Stomach (tissue), 19 donors: ENCODE data around the gene PRKAA1. TPM values are rescaled to one million over a fixed set of nuclear protein-coding genes. Genes with fewer than 3 reads are reported as not detected.
A peak's percentile ranks its signal among the peaks of the same experiment; 100 is the strongest.

Experiments used
- DNase-seq, 2 donors: peaks; one replicate each; pipeline versions ENCODE4 v3.0.0 to v3.0.0-alpha.2; 2013 to 2019
- H3K27ac ChIP-seq, 5 donors: fragments of 200-600 bp in 4 of 5; sonication (generic) in 4 of 5; one replicate each; pipeline ENCODE4 v1.5.1; 2013 to 2019; ENCODE audit warnings: mild to moderate bottlenecking in 1 of 5, moderate library complexity in 1 of 5
- H3K27me3 ChIP-seq, 3 donors: fragments of 200-600 bp; sonication (generic); one replicate each; pipeline ENCODE4 v1.5.1; 2017 to 2019; ENCODE audit warnings: mixed run types in 1 of 3
- H3K36me3 ChIP-seq, 4 donors: fragments of 200-600 bp; sonication (generic); 1 replicate in 3 of 4; 2 replicates in 1 of 4; pipeline ENCODE4 v1.5.1; 2016 to 2019
- H3K4me1 ChIP-seq, 4 donors: fragments of 200-600 bp; sonication (generic); one replicate each; pipeline ENCODE4 v1.5.1; 2016 to 2019
- H3K4me3 ChIP-seq, 4 donors: fragments of 200-600 bp; sonication (generic) in 3 of 4; one replicate each; pipeline ENCODE4 v1.5.1; 2016 to 2019; ENCODE audit warnings: mild to moderate bottlenecking in 1 of 4
- H3K9me3 ChIP-seq, 4 donors: fragments of 200-600 bp; sonication (generic); one replicate each; pipeline ENCODE4 v1.5.1; 2016 to 2019
- CTCF ChIP-seq, 7 experiments: fragments of 450-650 bp in 4 of 7; fragments of 200-600 bp in 3 of 7; sonication (generic) in 3 of 7; IDR thresholded peaks; one replicate each; pipeline ENCODE4 v1.5.1; 2016 to 2019; ENCODE audit warnings: antibody characterized with exemption in 7 of 7, control low read depth in 2 of 7, mild to moderate bottlenecking in 1 of 7
- EP300 ChIP-seq: sonication (generic); formaldehyde crosslinking; IDR thresholded peaks from one replicate; pipeline ENCODE4 v1.6.1; 2017; ENCODE audit warnings: antibody characterized with exemption
- POLR2A ChIP-seq, 4 donors: fragments of 450-650 bp; IDR thresholded peaks; one replicate each; pipeline ENCODE4 v1.6.1; 2016; ENCODE audit warnings: antibody characterized with exemption in 4 of 4, control low read depth in 2 of 4, mild to moderate bottlenecking in 1 of 4, moderate library complexity in 1 of 4
- POLR2AphosphoS5 ChIP-seq, 3 donors: sonication (generic); formaldehyde crosslinking; IDR thresholded peaks; one replicate each; pipeline ENCODE4 v1.6.1; 2016; ENCODE audit warnings: antibody characterized with exemption in 3 of 3
- WGBS, 5 donors: extraction: QIAGEN DNeasy Blood & Tissue Kit in 3 of 5; methylation state at CpG; one replicate each; pipeline versions ENCODE4 v1.1.5 to v1.1.7; 2013 to 2018; 5-methylcytosine and 5-hydroxymethylcytosine counted together
- intact Hi-C: fragments of 100-400 bp; cut with DNase I; formaldehyde crosslinking; loops from one replicate; pipeline ENCODE4 v1.15.1; 2023; ENCODE audit warnings: low total_unique reads
- long read RNA-seq, 10 donors: transcript quantifications; one replicate each; lab custom pipeline, GENCODE V29; 2026
- polyA plus RNA-seq, 3 donors: library from polyadenylated mRNA; stranded (reverse); fragments of 200-250 nt; gene quantifications; one replicate each; pipeline ENCODE4 v1.2.3, GENCODE V29; 2013
- total RNA-seq, 5 donors: library from RNA; depleted of rRNA; stranded (reverse); fragments of >200 nt; gene quantifications; one replicate each; pipeline versions ENCODE4 v1.1.0 to v1.2.3, GENCODE V29; 2014 to 2016
- donor health status: healthy with polysubstance abuse.
- donor health status: Bipolar disorder and iron deficiency.
- donor health status: healthy.

Gene PRKAA1
- total RNA-seq = 100 to 1,000 TPM in 2 of 5 donors, 10 to 100 TPM in 3; 31.9 to 170 (median 85.8) TPM
- polyA plus RNA-seq = 10 to 100 TPM; 17.8 to 23.7 (median 20.1) TPM
- long read RNA-seq, donor 1, full-length matches to known transcripts = 7 of 12 reads
- long read RNA-seq, donor 1, partial matches to known transcripts = 5 of 12 reads
- long read RNA-seq, donor 1, other reads (novel, unspliced or antisense) = 0 of 12 reads
- long read RNA-seq, donor 2, full-length matches to known transcripts = 18 of 18 reads
- long read RNA-seq, donor 2, partial matches to known transcripts = 0 of 18 reads
- long read RNA-seq, donor 2, other reads (novel, unspliced or antisense) = 0 of 18 reads
- long read RNA-seq, donor 3, full-length matches to known transcripts = 11 of 11 reads
- long read RNA-seq, donor 3, partial matches to known transcripts = 0 of 11 reads
- long read RNA-seq, donor 3, other reads (novel, unspliced or antisense) = 0 of 11 reads
- long read RNA-seq, donor 4, full-length matches to known transcripts = 1 of 1 reads
- long read RNA-seq, donor 4, partial matches to known transcripts = 0 of 1 reads
- long read RNA-seq, donor 4, other reads (novel, unspliced or antisense) = 0 of 1 reads
- long read RNA-seq, donor 5, full-length matches to known transcripts = 5 of 5 reads
- long read RNA-seq, donor 5, partial matches to known transcripts = 0 of 5 reads
- long read RNA-seq, donor 5, other reads (novel, unspliced or antisense) = 0 of 5 reads
- long read RNA-seq, donor 6, full-length matches to known transcripts = 34 of 39 reads
- long read RNA-seq, donor 6, partial matches to known transcripts = 5 of 39 reads
- long read RNA-seq, donor 6, other reads (novel, unspliced or antisense) = 0 of 39 reads
- long read RNA-seq, donor 7, full-length matches to known transcripts = 9 of 9 reads
- long read RNA-seq, donor 7, partial matches to known transcripts = 0 of 9 reads
- long read RNA-seq, donor 7, other reads (novel, unspliced or antisense) = 0 of 9 reads
- long read RNA-seq, donor 8, full-length matches to known transcripts = 19 of 19 reads
- long read RNA-seq, donor 8, partial matches to known transcripts = 0 of 19 reads
- long read RNA-seq, donor 8, other reads (novel, unspliced or antisense) = 0 of 19 reads
- long read RNA-seq, donor 9, full-length matches to known transcripts = 5 of 5 reads
- long read RNA-seq, donor 9, partial matches to known transcripts = 0 of 5 reads
- long read RNA-seq, donor 9, other reads (novel, unspliced or antisense) = 0 of 5 reads
- long read RNA-seq, donor 10, full-length matches to known transcripts = 9 of 9 reads
- long read RNA-seq, donor 10, partial matches to known transcripts = 0 of 9 reads
- long read RNA-seq, donor 10, other reads (novel, unspliced or antisense) = 0 of 9 reads

GRCh38 chr5:40798012-40798800 is at the start of gene PRKAA1:
Gene PRKAA1, minus strand, starts transcription at chr5:40798374. Its CDS starts 185 bp downstream, at chr5:40798189.
- H3K4me3 ChIP-seq = peak within 1 kb of the TSS; percentile 96 to 100 (median 98)
- no peaks in the 10 kb centered on the region for H3K9me3 ChIP-seq
- peak; percentile 90 to 96 for DNase-seq
- peak within 1 kb of the TSS; percentile 96 to 99 (median 97) for H3K27ac ChIP-seq
- intact Hi-C loops = no loop called here
- H3K36me3 ChIP-seq = no peaks in the 10 kb centered on the region
- 0 to 1% (median 0%) methylated on average over 30 to 70 of the region's 70 CpGs for WGBS, 5 donors
- no peaks in the 10 kb centered on the region for H3K27me3 ChIP-seq
- TF ChIP-seq EP300 (no peak), POLR2AphosphoS5 (IDR thresholded peaks at IDR 0.05) (peak; percentile 41 to 77 (median 60)), POLR2A (IDR thresholded peaks at IDR 0.05) (no peak), CTCF (IDR thresholded peaks at IDR 0.05) (peak in 5 of 7 experiments; percentile 38 to 89 (median 63))
- peaks cover 10 to 50% (median 34%) of the 10 kb centered on the region in 4 donors for H3K4me1 ChIP-seq

- intact Hi-C loops = no loop called here
- WGBS, 5 donors = 80 to 100% (median 93%) methylated on average over 1 of the region's 1 CpG
- H3K27ac ChIP-seq = no peak overlapping the region
- no peaks in the 10 kb centered on the region for H3K27me3 ChIP-seq
- DNase-seq = no peak
- no peak overlapping the region for H3K4me3 ChIP-seq
- H3K36me3 ChIP-seq = peaks cover 0 to 36% (median 24%) of the 10 kb centered on the region in 4 donors
- H3K9me3 ChIP-seq = no peaks in the 10 kb centered on the region
- H3K4me1 ChIP-seq = peaks cover 0 to 35% (median 12%) of the 10 kb centered on the region in 4 donors
- TF ChIP-seq EP300 (no peak), CTCF (IDR thresholded peaks at IDR 0.05) (no peak), POLR2A (IDR thresholded peaks at IDR 0.05) (no peak), POLR2AphosphoS5 (IDR thresholded peaks at IDR 0.05) (no peak)
Observed at GRCh38 chr5:40847525-40847924, 49.4 kb upstream of the PRKAA1 start.

- intact Hi-C loops = no loop called here
- H3K9me3 ChIP-seq = no peaks in the 10 kb centered on the region
- no peak for DNase-seq
- no peak overlapping the region for H3K4me3 ChIP-seq
- peaks cover 0 to 41% (median 14%) of the 10 kb centered on the region in 4 donors for H3K4me1 ChIP-seq
- no peak overlapping the region for H3K27ac ChIP-seq
- TF ChIP-seq POLR2A (IDR thresholded peaks at IDR 0.05) (no peak), CTCF (IDR thresholded peaks at IDR 0.05) (no peak), EP300 (no peak), POLR2AphosphoS5 (IDR thresholded peaks at IDR 0.05) (no peak)
- no peaks in the 10 kb centered on the region for H3K27me3 ChIP-seq
- WGBS, 5 donors = 85 to 95% (median 90%) methylated on average over 2 of the region's 2 CpGs
- peaks cover 0 to 25% (median 14%) of the 10 kb centered on the region in 4 donors for H3K36me3 ChIP-seq
Observed at GRCh38 chr5:40846371-40846770, 48.2 kb upstream of the PRKAA1 start.
